NOMO-1 treated with dmso at 0.1 percent for 144 hours (cell line): ENCODE data around the gene HYI.
"Not testable (repeated sequence)": the region's sequence is repeated elsewhere in the genome, so short reads cannot be mapped to it uniquely, and the experiment has no call there.

Experiments used
- DNase-seq: peaks from one replicate; lab custom pipeline; 2025; ENCODE audit not compliant: unreplicated experiment; lab: John Stamatoyannopoulos, UW

HYI gene

GRCh38 chr1:43432171-43432860, 21.4 kb downstream of the HYI start:
- no peak for DNase-seq

GRCh38 chr1:43431676-43432075, 22.1 kb downstream of the HYI start:
- DNase-seq: no peak

- DNase-seq: no peak
Observed at GRCh38 chr1:43430831-43431230, 22.9 kb downstream of the HYI start.

GRCh38 chr1:43427941-43428340, 25.8 kb downstream of the HYI start:
- no peak for DNase-seq

- no peak for DNase-seq
Observed at GRCh38 chr1:43427524-43427923, 26.2 kb downstream of the HYI start.

- no peak for DNase-seq
Observed at GRCh38 chr1:43426221-43426620, 27.5 kb downstream of the HYI start.

- DNase-seq: no peak
Observed at GRCh38 chr1:43425045-43425444, 28.7 kb downstream of the HYI start.

- DNase-seq: no peak
Observed at GRCh38 chr1:43423672-43424550, 29.8 kb downstream of the HYI start.

GRCh38 chr1:43422995-43423671, 30.6 kb downstream of the HYI start:
- no peak for DNase-seq

GRCh38 chr1:43421976-43422750, 31.6 kb downstream of the HYI start:
- DNase-seq: no peak

GRCh38 chr1:43421396-43421795, 32.3 kb downstream of the HYI start:
- DNase-seq: no peak

- no peak for DNase-seq
Observed at GRCh38 chr1:43420874-43421273, 32.9 kb downstream of the HYI start.

GRCh38 chr1:43419627-43420425, 33.9 kb downstream of the HYI start:
- DNase-seq: no peak

- no peak for DNase-seq
Observed at GRCh38 chr1:43418858-43419257, 34.9 kb downstream of the HYI start.

GRCh38 chr1:43415901-43416300, 37.8 kb downstream of the HYI start:
- no peak for DNase-seq

GRCh38 chr1:43414634-43415223, 39.0 kb downstream of the HYI start:
- peak; percentile 50 for DNase-seq

GRCh38 chr1:43413426-43413825, 40.3 kb downstream of the HYI start:
- not testable (repeated sequence) for DNase-seq

- DNase-seq: no peak
Observed at GRCh38 chr1:43410571-43410970, 43.2 kb downstream of the HYI start.

- no peak for DNase-seq
Observed at GRCh38 chr1:43405876-43406234, 47.9 kb downstream of the HYI start.
